Measurements from ENCODE around the gene CGB2.

- TF ChIP-seq HOMEZ (CRISPR knock-in tag; IDR thresholded peaks at IDR 0.05; ENCODE audit: low read depth) (no peak), ATF3 (CRISPR knock-in tag; IDR thresholded peaks at IDR 0.05) (no peak), MAX (IDR thresholded peaks at IDR 0.05) (no peak), RELA (CRISPR knock-in tag; IDR thresholded peaks at IDR 0.05) (no peak), ELK4 (CRISPR knock-in tag; IDR thresholded peaks at IDR 0.05; ENCODE audit: borderline replicate concordance) (no peak), POLR2A (IDR thresholded peaks at IDR 0.05; ENCODE audit: insufficient read depth in 1 of 2, low read depth in 2 of 2, low read length in 2 of 2) (no peak), ZNF549 (CRISPR knock-in tag; IDR thresholded peaks at IDR 0.05) (no peak), CTCF (CRISPR knock-in tag; IDR thresholded peaks at IDR 0.05) (no peak), FOXA1 (IDR thresholded peaks at IDR 0.05) (no peak), FOXA1 (CRISPR knock-in tag; IDR thresholded peaks at IDR 0.05) (no peak)
Measured at GRCh38 chr19:49081273-49081672, 49.6 kb downstream of the CGB2 start.
